SU-DHL-6 (cell line): ENCODE data around the gene CHST5.

ENCODE experiments used
- CTCF ChIP-seq: fragments of 200-600 bp; sonication (generic); IDR thresholded peaks from one replicate; pipeline ENCODE4 v1.5.1; 2017; ENCODE audit warnings: antibody characterized with exemption, mild to moderate bottlenecking, low read length, moderate library complexity; ENCODE audit not compliant: insufficient read depth, poor library complexity, severe bottlenecking
- EZH2phosphoT487 ChIP-seq: fragments of 200-600 bp; sonication (generic), shearing (Covaris generic); conservative IDR thresholded peaks from 2 replicates; pipeline ENCODE4 v1.6.1; 2018; ENCODE audit warnings: mild to moderate bottlenecking, antibody characterized with exemption, low read length, moderate library complexity, mixed read lengths

GRCh38 chr16:75529959-75530358 lies 5.9 kb downstream of the CHST5 start:
- TF ChIP-seq CTCF = no peak
- no peak for TF ChIP-seq EZH2phosphoT487
